H1 (cell line): Measurements from ENCODE around the gene ACAT2. TPM values are rescaled to one million over a fixed set of nuclear protein-coding genes. Genes with fewer than 3 reads are reported as not detected.

Experiments used
- CTCF ChIA-PET: fragments of 300-600 bp; sonication (Branson Sonifier 250); formaldehyde crosslinking; loops from one replicate; lab custom pipeline; 2021; ENCODE audit not compliant: partially characterized antibody; lab: Charles Lee
- POLR2A ChIA-PET: fragments of 300-600 bp; sonication (Branson Sonifier 250); formaldehyde crosslinking; loops from one replicate; lab custom pipeline; 2021; ENCODE audit warnings: inconsistent platforms; ENCODE audit not compliant: partially characterized antibody; lab: Charles Lee
- DNase-seq, 2 experiments: peaks; one replicate each; pipeline versions ENCODE4 v3.0.0 to v3.0.0-alpha.2; 2010 to 2022; ENCODE audit warnings: low spot score in 2 of 2, low read depth in 1 of 2, mixed read lengths in 1 of 2
- FAIRE-seq: peaks from 2 replicates; lab custom pipeline; 2011; peaks lifted over from hg19 to GRCh38; lab: Jason Lieb, UNC
- H2AFZ ChIP-seq: 2 replicates; pipeline ENCODE4 v1.8.1; 2012; ENCODE audit warnings: low read length, inconsistent platforms
- H2AK5ac ChIP-seq: 2 replicates; pipeline ENCODE4 v1.6.1; 2013; ENCODE audit warnings: low read depth, low read length
- H2BK120ac ChIP-seq: replicated peaks from 2 replicates; pipeline ENCODE3; 2013; ENCODE audit warnings: low read depth, low read length, inconsistent platforms
- H2BK12ac ChIP-seq: 2 replicates; pipeline ENCODE4 v1.6.1; 2013; ENCODE audit warnings: low read depth, low read length
- H2BK15ac ChIP-seq: 2 replicates; pipeline ENCODE4 v1.6.1; 2013; ENCODE audit warnings: low read length
- H2BK20ac ChIP-seq: 2 replicates; pipeline ENCODE4 v1.6.1; 2013; ENCODE audit warnings: low read length
- H2BK5ac ChIP-seq: 2 replicates; pipeline ENCODE4 v1.6.1; 2013; ENCODE audit warnings: low read depth, low read length
- H3K14ac ChIP-seq: 2 replicates; pipeline ENCODE4 v1.6.1; 2013; ENCODE audit warnings: inconsistent platforms; ENCODE audit not compliant: insufficient read length
- H3K18ac ChIP-seq: 2 replicates; pipeline ENCODE4 v1.6.1; 2013; ENCODE audit warnings: low read length; ENCODE audit errors: extremely low read depth
- H3K23ac ChIP-seq: 2 replicates; pipeline ENCODE4 v1.6.1; 2013; ENCODE audit warnings: inconsistent platforms; ENCODE audit not compliant: insufficient read length
- H3K23me2 ChIP-seq: 2 replicates; pipeline ENCODE4 v1.6.1; 2013; ENCODE audit warnings: low read depth, low read length
- H3K27ac ChIP-seq: 2 replicates; pipeline ENCODE4 v1.6.1; 2011; ENCODE audit warnings: low read depth, low read length, inconsistent platforms
- H3K27me3 ChIP-seq, 4 experiments: replicated peaks in 1 of 4; 1 replicate in 1 of 4; 2 replicates in 3 of 4; pipeline versions ENCODE4 v1.6.1 to v1.8.1; 2011 to 2013; ENCODE audit warnings: low read length in 3 of 4, mild to moderate bottlenecking in 3 of 4, inconsistent platforms in 2 of 4, mixed read lengths in 2 of 4, moderate library complexity in 1 of 4; ENCODE audit not compliant: control insufficient read depth in 3 of 4, insufficient read depth in 3 of 4; ENCODE audit errors: extremely low read depth in 1 of 4
- H3K36me3 ChIP-seq, 4 experiments: 2 replicates each; pipeline versions ENCODE4 v1.6.1 to v1.8.1; 2011 to 2013; ENCODE audit warnings: mild to moderate bottlenecking in 4 of 4, low read length in 3 of 4, moderate library complexity in 2 of 4, control low read depth in 1 of 4, inconsistent platforms in 1 of 4; ENCODE audit not compliant: insufficient read depth in 4 of 4, control insufficient read depth in 2 of 4
- H3K4ac ChIP-seq: replicated peaks from 2 replicates; pipeline ENCODE3; 2013; ENCODE audit warnings: low read length, low read depth, mixed read lengths, inconsistent platforms; ENCODE audit not compliant: insufficient read length
- H3K4me1 ChIP-seq, 4 experiments: replicated peaks in 1 of 4; 1 replicate in 1 of 4; 2 replicates in 3 of 4; pipeline versions ENCODE4 v1.6.1 to v1.8.1; 2011 to 2013; ENCODE audit warnings: low read length in 3 of 4, inconsistent platforms in 2 of 4, mixed read lengths in 1 of 4; ENCODE audit not compliant: insufficient read depth in 4 of 4, control insufficient read depth in 3 of 4
- H3K4me2 ChIP-seq, 2 experiments: 2 replicates each; pipeline versions ENCODE4 v1.6.1 to v1.8.1; 2011 to 2013; ENCODE audit warnings: low read depth in 2 of 2, low read length in 2 of 2, control low read depth in 1 of 2, inconsistent platforms in 1 of 2, mild to moderate bottlenecking in 1 of 2; ENCODE audit not compliant: insufficient read depth in 1 of 2
- H3K4me3 ChIP-seq, 4 experiments: fragments of 200-600, 300-600 bp in 1 of 4; sonication (generic), shearing (Covaris generic), sonication (Bioruptor Twin) in 1 of 4; 2 replicates each; pipeline versions ENCODE4 v1.5.1 to v1.8.1; 2011 to 2016; ENCODE audit warnings: low read length in 4 of 4, low read depth in 3 of 4, control low read depth in 2 of 4, inconsistent platforms in 2 of 4, mild to moderate bottlenecking in 2 of 4, mixed read lengths in 1 of 4, moderate library complexity in 1 of 4; ENCODE audit not compliant: insufficient read depth in 2 of 4; ENCODE audit errors: extremely low read depth in 1 of 4
- H3K56ac ChIP-seq: replicated peaks from 2 replicates; pipeline ENCODE3; 2013; ENCODE audit warnings: low read depth, mild to moderate bottlenecking, mixed read lengths, low read length, inconsistent platforms; ENCODE audit not compliant: insufficient read length
- H3K79me1 ChIP-seq: 2 replicates; pipeline ENCODE4 v1.6.1; 2013; ENCODE audit warnings: low read depth, low read length, control low read depth
- H3K79me2 ChIP-seq, 2 experiments: 2 replicates each; pipeline versions ENCODE4 v1.6.1 to v1.8.1; 2012 to 2013; ENCODE audit warnings: low read length in 2 of 2, mild to moderate bottlenecking in 2 of 2, inconsistent platforms in 1 of 2; ENCODE audit not compliant: insufficient read depth in 2 of 2, control insufficient read depth in 1 of 2
- H3K9ac ChIP-seq, 4 experiments: replicated peaks in 1 of 4; 1 replicate in 1 of 4; 2 replicates in 3 of 4; pipeline versions ENCODE4 v1.6.1 to v1.8.1; 2011 to 2013; ENCODE audit warnings: low read depth in 3 of 4, low read length in 3 of 4, control low read depth in 2 of 4, mild to moderate bottlenecking in 2 of 4, moderate library complexity in 2 of 4, inconsistent platforms in 1 of 4; ENCODE audit errors: extremely low read depth in 1 of 4
- H3K9me3 ChIP-seq, 2 experiments: 2 replicates each; pipeline versions ENCODE4 v1.6.1 to v1.8.1; 2012 to 2013; ENCODE audit warnings: mild to moderate bottlenecking in 2 of 2, moderate library complexity in 2 of 2, control low read depth in 1 of 2, inconsistent platforms in 1 of 2, low read depth in 1 of 2, low read length in 1 of 2, mixed read lengths in 1 of 2; ENCODE audit not compliant: insufficient read depth in 2 of 2
- H4K20me1 ChIP-seq, 2 experiments: replicated peaks in 1 of 2; 2 replicates each; pipeline versions ENCODE3 to v1.8.1; 2011 to 2013; ENCODE audit warnings: inconsistent platforms in 2 of 2, low read length in 2 of 2, mild to moderate bottlenecking in 1 of 2; ENCODE audit not compliant: insufficient read depth in 2 of 2, control insufficient read depth in 1 of 2
- H4K5ac ChIP-seq: 2 replicates; pipeline ENCODE4 v1.6.1; 2013; ENCODE audit warnings: low read length, low read depth, mixed read lengths, inconsistent platforms; ENCODE audit not compliant: insufficient read length
- H4K8ac ChIP-seq: 2 replicates; pipeline ENCODE4 v1.8.0; 2013; ENCODE audit warnings: mild to moderate bottlenecking, moderate library complexity, low read length, inconsistent platforms; ENCODE audit not compliant: insufficient read depth; ENCODE audit errors: extremely low read depth
- H4K91ac ChIP-seq: replicated peaks from 2 replicates; pipeline ENCODE3; 2013; ENCODE audit warnings: low read length, mixed read lengths, inconsistent platforms; ENCODE audit not compliant: insufficient read length
- BACH1 ChIP-seq: IDR thresholded peaks from 2 replicates; pipeline ENCODE4 v1.6.1; 2012; ENCODE audit warnings: low read length, improper control_type of control experiment
- EP300 ChIP-seq, 2 experiments: IDR thresholded peaks; 1 replicate in 1 of 2; 2 replicates in 1 of 2; pipeline ENCODE4 v1.6.1; 2011 to 2012; ENCODE audit warnings: low read depth in 2 of 2, low read length in 2 of 2, mild to moderate bottlenecking in 2 of 2, borderline replicate concordance in 1 of 2, inconsistent platforms in 1 of 2, moderate library complexity in 1 of 2
- HDAC6 ChIP-seq: IDR thresholded peaks from one replicate; pipeline ENCODE4 v1.7.1; 2012; ENCODE audit warnings: low read depth, mild to moderate bottlenecking, inconsistent platforms, low read length, moderate library complexity
- KDM4A ChIP-seq: IDR thresholded peaks from one replicate; pipeline ENCODE4 v1.7.1; 2012; ENCODE audit warnings: low read depth, mild to moderate bottlenecking, moderate library complexity, low read length, inconsistent platforms; ENCODE audit not compliant: severe bottlenecking
- NRF1 ChIP-seq: IDR thresholded peaks from 2 replicates; pipeline ENCODE4 v1.6.1; 2011; ENCODE audit warnings: mild to moderate bottlenecking, low read depth, low read length, improper control_type of control experiment
- RNF2 ChIP-seq: fragments of 200-900, 300-1000 bp; sonication (generic); IDR thresholded peaks from 2 replicates; pipeline ENCODE4 v1.7.1; 2016; ENCODE audit warnings: borderline replicate concordance, low read depth, mild to moderate bottlenecking, antibody characterized with exemption, low read length; ENCODE audit not compliant: poor library complexity, severe bottlenecking; ENCODE audit errors: missing control alignments
- SP4 ChIP-seq: IDR thresholded peaks from 2 replicates; pipeline ENCODE4 v1.6.1; 2012; ENCODE audit warnings: low read length, inconsistent platforms
- TCF12 ChIP-seq: IDR thresholded peaks from 2 replicates; pipeline ENCODE4 v1.6.1; 2011; ENCODE audit warnings: low read depth, mild to moderate bottlenecking, low read length
- WGBS, 2 experiments: shearing (Covaris generic) in 1 of 2; methylation state at CpG; one replicate each; pipeline versions ENCODE4 v1.1.6 to v1.1.7; 2013 to 2015; ENCODE audit warnings: low lambda C conversion rate in 2 of 2, mixed read lengths in 2 of 2, inconsistent platforms in 1 of 2, low coverage in 1 of 2, missing lambda C conversion rate in 1 of 2; ENCODE audit not compliant: insufficient replicate concordance in 2 of 2, insufficient coverage in 1 of 2, insufficient read length in 1 of 2; ENCODE audit errors: extremely low coverage in 1 of 2, missing lambda C conversion rate in 1 of 2; 5-methylcytosine and 5-hydroxymethylcytosine counted together
- polyA plus RNA-seq, 7 experiments: library from polyadenylated mRNA; depleted of rRNA in 3 of 7; stranded (reverse) in 5 of 7; unstranded in 2 of 7; fragments of >200 nt in 5 of 7; fragments of 200-250 nt in 2 of 7; gene quantifications; 1 replicate in 5 of 7; 2 replicates in 1 of 7; 4 replicates in 1 of 7; pipeline versions ENCODE4 v1.2.1 to v1.2.3, GENCODE V29; 2011 to 2013; ENCODE audit warnings: missing spikeins in 2 of 7, mixed read lengths in 2 of 7
- total RNA-seq: library from RNA; stranded (reverse); fragmentation: NEBNext Ultra II Directional; extraction: Animal tissue kit (Norgen Biotek cat#: 25700); gene quantifications from 2 replicates; pipeline ENCODE4 v1.2.1, GENCODE V29; 2021

The ACAT2 gene
- total and polyA plus RNA-seq, 2 of the 8 experiments (the other 6 are each of a cell fraction or from before 2014, with no cell fraction given), result 61.6 to 166 TPM

DNA sequence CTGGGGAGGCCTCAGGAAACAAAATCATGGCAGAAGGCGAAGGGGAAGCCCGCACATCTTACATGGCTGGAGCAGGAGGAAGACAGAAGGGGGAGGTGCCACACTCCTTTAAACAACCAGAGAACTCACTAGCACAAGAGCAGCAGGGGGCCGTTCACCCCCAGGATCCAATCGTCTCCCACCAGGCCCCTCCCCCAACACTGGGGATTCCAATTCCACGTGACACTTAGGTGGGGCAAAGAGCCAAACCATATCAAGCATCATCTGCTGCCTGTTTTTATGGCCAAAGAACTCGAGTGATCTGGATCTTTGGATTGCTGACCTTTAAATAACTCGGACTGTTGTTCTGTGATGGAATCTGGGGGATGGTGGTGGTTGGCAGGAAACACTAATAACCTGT, 66.2 kb downstream of the ACAT2 start:
- WGBS, 2 experiments, result 87% methylated on average over 7 of the region's 7 CpGs; no CpG with 5 or more reads in 1 of the 2 experiments
- Histone ChIP-seq H2BK20ac (no peak overlapping the region), H3K36me3 (no peaks in the 10 kb centered on the region), H3K27me3 (no peaks in the 10 kb centered on the region; a peak in 1 of 7 replicates), H2BK12ac (no peak overlapping the region), H2BK15ac (no peak overlapping the region), H2BK5ac (no peak overlapping the region), H2AFZ (no peak overlapping the region), H3K4ac (no peak overlapping the region), H3K79me2 (no peaks in the 10 kb centered on the region), H4K20me1 (no peaks in the 10 kb centered on the region), H3K4me1 (peaks cover 0 to 14% (median 6%) of the 10 kb centered on the region in 4 experiments; a peak in 5 of 7 replicates), H2BK120ac (no peak overlapping the region), H3K79me1 (no peaks in the 10 kb centered on the region), H3K4me3 (no peak overlapping the region), H3K9me3 (no peaks in the 10 kb centered on the region; a peak in 1 of 4 replicates), H3K18ac (no peak overlapping the region), H4K5ac (no peak overlapping the region), H3K27ac (no peak overlapping the region), H3K9ac (no peak overlapping the region), H3K4me2 (no peak overlapping the region), H2AK5ac (no peak overlapping the region), H3K23ac (no peak overlapping the region), H4K91ac (no peak overlapping the region), H3K14ac (no peak overlapping the region), H3K56ac (no peak overlapping the region), H3K23me2 (no peaks in the 10 kb centered on the region), H4K8ac (no peak overlapping the region)
- DNase-seq (no peak), FAIRE-seq (no peak)
- POLR2A ChIA-PET, result interaction anchor here (1.1 kb wide), 1 partner anchor 135 kb away, joined by 3 read pairs; the partner anchor contains the start of gene SOD2
- CTCF ChIA-PET, result interaction anchor here (2.9 kb wide), 1 partner anchor 25 kb away, joined by 7 read pairs; no protein-coding TSS in a partner anchor
- no peak for TF ChIP-seq SP4
- no peak for TF ChIP-seq HDAC6
- no peak for TF ChIP-seq BACH1
- no peak for TF ChIP-seq EP300 (IDR thresholded peaks at IDR 0.05; ENCODE audit: borderline replicate concordance in 1 of 2, low read depth in 2 of 2, low read length in 2 of 2)
- TF ChIP-seq RNF2, result no peak
- TF ChIP-seq NRF1, result no peak
- TF ChIP-seq KDM4A, result no peak
- TF ChIP-seq TCF12, result no peak
